GM18870 (cell line): ENCODE data around the gene TYSND1.
"Not testable (repeated sequence)": the region's sequence is repeated elsewhere in the genome, so short reads cannot be mapped to it uniquely, and the experiment has no call there.

ENCODE experiments used
- ATAC-seq: cut with Tn5 transposase; IDR thresholded peaks from one replicate; pipeline ENCODE4 v1.9.1; 2021; ENCODE audit warnings: moderate library complexity; ENCODE audit not compliant: unreplicated experiment

The TYSND1 gene

DNA sequence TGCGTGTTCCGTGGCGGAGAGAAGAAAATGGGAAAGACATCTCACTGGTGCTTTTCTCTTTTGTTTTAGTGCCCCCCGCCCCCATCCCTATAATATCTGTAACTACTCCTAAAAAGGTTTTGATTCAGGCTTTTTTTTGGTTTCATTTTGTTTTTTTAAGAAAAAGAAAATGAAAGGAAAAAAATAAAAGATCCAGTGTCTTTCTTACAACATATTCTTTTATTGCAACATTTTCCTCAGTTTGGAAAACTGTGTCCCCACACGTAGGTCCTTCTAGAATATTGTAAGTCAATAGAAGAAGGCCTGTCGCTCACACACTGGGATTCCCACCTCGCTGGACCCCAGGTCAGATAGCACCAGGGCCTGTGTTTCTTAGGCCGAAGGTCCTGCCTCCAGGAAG is 34.4 kb downstream of the TYSND1 start:
- no peak for ATAC-seq

DNA sequence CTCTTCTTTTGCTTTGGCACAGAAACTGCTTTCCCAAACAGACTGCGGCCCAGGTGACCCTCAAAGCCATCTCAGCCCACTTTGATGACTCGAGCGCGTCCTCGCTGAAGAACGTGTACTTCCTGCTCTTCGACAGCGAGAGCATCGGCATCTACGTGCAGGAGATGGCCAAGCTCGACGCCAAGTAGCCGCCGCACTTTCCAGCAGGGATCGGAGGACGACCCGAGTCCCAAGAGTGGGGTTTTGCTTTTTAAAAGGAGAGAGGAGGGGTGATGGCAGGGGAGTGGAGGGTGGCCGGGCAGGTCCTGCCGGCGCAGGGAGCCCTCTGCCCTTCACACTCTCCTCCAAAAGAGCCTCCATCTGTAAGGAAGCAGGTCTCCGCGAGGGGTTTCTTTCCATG is 35.0 kb downstream of the TYSND1 start:
- ATAC-seq, result no peak

DNA sequence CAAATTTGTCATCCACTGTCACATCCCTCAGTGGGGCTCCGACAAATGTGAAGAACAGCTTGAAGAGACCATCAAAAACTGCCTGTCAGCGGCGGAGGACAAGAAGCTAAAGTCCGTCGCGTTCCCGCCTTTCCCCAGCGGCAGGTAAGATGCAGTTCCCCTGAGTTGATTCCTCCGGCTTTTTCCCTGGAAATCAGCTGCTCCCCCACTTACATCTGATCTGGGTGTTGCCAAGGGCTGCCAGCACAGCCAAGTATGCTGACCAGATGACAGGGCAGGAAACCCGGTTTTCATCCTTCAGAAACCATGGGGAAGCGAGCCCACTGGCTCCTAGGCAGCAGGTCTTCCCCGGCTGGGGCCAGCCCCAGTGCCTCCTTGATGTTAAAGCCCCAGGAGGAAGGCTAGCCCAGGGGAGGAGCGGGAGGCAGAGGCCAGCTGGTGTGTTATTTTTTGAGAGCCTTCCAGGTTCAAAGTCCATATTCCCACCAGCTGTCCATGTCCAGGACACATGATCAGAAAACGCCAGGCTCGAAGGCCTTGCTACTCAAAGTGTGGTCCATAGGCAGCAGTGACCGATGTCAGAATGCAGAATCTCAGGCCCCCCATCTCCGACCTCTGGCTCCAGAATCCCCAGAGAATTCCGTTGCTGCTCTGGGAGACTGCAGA is 37.3 kb downstream of the TYSND1 start:
- ATAC-seq, result no peak

DNA sequence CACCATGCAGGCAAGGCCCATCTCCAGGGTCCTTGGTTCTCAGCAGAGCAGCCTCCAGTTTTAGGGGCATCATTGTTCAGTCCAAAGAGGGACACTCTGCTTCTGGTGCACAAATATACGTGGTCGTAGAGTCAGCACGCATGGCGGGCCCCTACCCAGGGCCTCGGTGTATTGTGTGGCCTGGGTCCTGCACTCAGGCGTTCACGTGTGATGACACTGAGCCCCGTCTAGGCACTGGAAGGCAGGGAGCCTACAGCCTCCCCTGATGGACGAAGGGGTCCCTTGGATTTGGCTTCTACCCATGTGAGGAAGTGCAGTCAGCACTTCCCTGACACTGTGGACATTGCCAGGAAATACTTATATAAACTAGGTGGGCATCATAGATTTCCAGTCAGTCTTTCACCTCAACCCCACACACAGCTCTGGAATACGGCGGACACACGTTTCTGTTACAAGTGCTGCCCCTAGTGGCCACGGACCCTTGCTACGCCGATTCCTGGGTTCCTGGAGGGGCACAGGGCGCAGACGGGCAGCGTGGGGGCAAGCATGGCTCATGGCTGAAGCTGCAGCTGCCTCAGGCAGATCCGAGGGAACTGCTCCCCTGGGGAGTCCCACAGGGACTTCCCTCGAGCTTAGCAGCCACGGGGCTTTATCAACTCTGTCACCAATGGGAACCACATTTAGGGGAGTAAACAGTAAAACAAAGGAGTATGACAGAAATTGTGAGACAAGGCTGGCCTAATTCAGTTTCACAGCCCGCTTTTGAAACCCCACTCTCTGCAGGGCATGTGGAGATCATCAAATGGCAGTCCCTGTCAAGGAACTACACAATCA is 39.3 kb downstream of the TYSND1 start:
- peak; percentile 57 for ATAC-seq

DNA sequence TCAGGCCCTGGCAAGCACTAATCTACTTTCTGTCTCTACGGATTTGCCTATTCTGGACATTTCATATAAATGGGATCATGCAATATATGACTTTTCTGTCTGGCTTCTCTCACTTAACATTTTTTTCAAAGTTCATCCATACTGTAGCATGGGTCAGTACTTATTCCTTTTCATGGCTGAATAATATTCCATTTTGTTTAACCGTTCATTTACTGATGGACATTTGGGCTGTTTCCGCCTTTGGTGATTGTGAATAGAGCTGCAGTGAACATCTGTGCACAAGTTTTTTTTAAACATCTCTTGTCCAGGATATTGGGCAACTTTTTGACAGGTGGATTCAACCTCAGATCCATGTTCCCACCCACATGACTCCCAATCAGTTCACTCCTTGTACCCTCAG is 44.8 kb downstream of the TYSND1 start:
- ATAC-seq, result no peak

DNA sequence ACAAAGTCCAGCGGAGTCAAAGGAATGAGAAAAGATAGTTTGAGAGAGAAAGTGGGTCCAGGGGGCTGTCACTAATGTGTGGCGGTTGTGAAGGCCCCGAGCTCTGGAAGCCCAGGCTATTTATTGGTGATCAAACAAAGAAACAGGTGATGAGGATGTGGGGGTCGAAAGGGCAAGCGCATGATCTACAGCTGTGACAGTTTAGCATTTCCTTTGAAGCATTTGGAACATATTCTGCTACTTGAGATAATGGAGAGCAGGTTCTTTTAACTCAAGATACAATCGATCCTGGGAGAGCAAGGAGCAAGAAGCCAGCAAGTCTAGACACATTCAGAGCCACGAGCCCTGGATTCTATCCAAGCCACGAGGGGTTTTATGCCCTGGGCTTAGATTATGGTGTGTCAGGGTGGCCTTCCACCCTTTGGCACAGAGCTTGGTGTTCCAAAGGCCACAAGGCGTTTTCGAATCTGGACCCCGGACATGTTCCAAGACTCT is 45.4 kb downstream of the TYSND1 start:
- not testable (repeated sequence) for ATAC-seq

DNA sequence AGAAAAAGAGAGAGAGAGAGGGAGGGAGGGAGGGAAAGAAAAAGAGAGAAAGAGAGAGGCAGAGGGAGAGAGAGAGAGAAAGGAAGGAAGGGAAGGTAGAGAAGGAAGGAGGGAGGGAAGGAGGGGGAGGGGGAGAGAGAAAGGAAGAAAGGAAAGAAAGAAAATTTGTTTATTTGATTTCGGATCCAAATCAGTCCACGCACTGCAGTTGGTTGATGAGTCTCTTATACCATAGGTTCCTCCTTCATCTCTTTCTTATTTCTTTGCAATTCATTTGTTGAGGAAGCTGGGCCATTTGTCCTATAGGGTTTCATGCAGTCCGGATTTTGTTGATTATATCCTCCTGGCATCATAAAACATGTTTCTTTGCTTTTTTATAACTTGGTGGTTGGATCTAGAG is 48.2 kb downstream of the TYSND1 start:
- ATAC-seq, result no peak

DNA sequence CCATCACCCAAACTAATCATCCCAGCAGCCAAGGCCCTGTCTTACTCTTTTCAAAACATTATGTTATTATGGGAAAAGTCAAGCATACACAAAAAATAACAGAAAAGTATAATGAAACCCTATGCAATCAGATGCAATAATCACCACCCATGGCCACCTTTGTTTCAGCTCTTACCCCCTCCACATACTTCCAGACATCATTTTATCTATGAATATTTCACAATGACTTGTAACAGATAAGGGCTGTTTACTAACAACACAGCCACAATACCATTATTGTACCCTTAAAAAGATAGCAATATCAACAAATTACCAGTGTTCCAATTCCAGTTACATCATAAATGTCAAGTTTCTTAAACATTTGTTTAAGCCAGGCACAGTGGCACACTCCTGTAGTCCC is 49.0 kb downstream of the TYSND1 start:
- no peak for ATAC-seq

DNA sequence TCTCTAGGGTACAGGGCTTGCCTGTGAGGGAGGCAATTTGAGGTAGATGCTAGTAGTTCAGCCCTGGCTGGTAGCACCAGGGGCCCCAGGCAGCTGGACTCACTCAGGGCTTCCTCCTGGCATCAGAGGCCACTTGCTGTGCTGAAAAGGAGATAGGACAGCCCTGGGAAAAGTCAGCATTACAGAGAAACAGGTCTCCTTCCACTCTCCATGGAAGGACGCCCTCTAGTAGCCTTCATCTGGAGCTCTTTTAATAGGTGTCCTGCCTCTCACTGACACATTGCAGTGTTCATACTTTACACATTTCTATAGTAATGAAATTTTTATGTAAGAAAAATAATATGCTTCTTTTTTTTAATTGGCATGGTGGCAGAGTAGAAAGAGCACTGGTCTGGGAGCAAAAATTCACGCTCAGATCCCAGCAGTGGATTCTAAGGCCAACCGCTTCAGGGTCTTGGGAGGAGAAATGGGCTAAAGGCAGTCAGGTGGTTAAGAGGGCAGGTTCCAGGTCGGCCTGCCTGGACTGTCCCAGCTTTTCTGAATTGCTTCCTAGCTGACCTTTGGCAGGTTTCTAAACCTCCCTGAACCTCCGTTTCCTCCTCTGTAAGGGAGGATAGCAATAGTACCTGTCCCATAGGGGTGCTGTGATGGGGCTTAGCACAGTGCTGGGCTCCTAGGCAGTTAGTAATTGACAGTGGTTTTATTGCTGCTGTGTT is 49.6 kb downstream of the TYSND1 start:
- ATAC-seq, result no peak

DNA sequence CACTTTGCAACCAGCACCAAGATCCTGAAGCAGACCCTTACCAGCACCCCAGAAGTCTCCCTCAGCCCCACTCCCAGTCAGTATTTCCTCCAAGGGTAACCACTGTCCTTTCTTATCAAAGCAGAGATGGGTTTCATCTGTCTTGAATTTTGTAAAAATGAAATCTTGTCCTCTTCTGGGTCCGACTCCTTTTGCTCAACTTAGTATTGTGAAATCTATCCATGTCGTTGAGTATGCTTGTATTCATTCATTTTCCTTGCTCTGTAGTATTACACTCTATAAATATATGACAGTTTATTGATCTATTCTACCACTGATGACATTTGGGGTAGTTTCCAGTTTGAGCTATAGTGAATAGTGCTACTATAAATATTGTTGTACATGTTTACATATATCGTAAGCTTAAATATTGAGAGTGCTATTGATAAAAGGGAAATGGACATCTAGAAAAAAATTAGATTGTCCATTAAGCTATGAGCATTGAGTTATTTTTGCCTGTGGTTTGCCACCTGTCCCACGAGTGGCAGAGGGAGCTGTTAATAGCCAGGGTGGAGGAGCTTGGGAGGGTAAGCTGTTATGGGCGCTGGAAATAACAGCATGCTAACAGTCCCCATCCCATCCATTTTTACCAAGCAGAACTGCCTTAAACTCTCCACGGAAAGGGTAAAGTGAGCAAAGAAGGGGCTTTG is 50.3 kb downstream of the TYSND1 start:
- no peak for ATAC-seq

DNA sequence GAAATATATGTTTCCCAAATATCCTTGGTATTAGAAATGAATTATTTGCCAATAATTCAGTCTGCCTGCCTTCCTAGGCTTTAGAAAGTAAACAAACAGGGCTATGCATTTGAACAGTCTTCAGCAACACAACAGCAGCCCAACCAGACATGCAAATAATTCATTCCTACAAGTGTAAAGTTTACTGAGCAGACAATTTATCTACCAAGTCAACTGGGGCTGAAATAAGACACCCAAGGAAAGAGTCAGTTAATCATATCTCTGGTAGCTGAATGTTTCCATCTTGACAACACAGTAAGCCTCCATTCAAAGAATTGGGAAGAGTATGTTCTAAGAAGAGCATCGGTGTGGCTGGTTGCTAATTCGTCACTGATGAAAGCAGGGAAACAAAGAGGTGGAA is 52.2 kb downstream of the TYSND1 start:
- no peak for ATAC-seq

DNA sequence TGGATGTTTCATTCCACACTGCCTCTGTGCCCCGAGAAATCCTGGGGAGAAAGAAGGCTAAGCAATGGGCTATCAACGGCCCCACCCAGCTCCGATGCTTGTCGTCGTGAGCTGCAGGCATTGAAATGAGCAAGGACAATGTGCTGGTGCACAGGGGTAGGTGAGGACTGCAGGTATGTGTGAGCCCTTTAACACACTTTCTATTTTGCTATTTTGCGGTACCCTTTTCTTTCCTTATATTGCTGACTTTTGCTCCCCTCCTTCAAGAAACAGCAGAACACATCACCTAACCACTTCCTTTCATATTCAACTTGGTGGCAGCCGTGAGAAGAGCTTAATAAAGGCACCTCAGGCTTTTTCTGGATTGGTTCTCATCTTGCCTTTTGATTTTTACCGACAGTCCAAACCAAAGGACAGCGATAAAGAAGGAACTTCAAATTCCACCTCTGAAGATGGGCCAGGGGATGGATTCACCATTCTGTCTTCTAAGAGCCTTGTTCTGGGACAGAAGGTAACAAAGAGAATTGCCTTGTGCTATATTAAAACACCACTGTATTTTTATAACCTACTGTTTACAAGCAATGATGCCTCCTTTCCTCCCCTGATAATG is 53.1 kb downstream of the TYSND1 start:
- ATAC-seq, result no peak

DNA sequence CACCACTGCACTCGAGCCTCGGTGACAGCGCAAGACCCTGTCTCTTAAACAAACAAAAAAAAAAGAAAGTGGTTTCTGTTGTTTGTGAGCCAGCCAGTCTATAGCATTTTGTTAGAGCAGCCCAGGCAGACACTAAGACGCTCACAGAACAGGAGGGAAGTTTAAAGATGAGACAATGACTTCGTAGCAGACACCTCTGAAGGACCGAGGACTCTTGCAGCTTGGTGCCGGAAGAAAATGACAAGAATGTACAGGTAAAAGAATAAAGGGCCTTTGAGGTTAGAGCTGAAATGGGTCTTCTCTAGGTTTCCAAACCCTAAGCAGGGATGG is 54.1 kb downstream of the TYSND1 start:
- ATAC-seq, result no peak

DNA sequence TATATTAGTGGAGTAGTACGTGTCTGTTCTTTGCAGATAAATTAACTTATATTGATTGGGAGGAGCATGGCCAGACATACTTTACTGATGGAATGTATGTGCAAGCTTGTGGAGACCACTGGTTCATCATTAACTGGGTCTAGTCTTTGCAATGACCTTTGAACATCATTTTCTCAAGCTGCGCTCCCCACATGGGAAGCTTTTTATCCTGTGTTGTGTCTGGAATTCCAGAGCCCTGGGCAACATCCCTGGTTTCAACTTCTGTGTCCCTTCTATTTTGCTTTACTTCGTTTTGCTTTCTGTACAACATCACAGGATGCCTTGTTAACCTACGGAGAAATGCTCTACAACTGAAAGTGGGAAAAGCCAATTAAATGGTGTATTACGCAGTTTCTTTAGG is 55.5 kb downstream of the TYSND1 start:
- no peak for ATAC-seq

DNA sequence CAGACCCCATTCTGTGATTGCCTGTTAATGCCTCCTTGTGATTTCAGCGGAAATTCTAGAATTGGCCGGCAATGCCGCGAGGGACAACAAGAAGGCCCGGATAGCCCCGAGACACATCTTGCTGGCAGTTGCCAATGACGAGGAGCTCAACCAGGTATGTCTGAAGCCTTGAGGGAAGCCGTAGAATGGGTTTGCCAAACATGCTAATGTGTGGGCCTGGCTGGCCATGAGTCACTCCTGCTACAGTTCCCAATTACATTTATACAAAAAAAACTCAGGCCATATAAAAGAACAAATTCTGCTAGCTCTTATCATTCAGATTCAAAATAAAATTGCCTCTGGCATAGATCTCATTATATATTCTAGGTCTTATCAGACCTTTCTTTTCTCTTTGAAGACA is 56.5 kb downstream of the TYSND1 start:
- no peak for ATAC-seq

DNA sequence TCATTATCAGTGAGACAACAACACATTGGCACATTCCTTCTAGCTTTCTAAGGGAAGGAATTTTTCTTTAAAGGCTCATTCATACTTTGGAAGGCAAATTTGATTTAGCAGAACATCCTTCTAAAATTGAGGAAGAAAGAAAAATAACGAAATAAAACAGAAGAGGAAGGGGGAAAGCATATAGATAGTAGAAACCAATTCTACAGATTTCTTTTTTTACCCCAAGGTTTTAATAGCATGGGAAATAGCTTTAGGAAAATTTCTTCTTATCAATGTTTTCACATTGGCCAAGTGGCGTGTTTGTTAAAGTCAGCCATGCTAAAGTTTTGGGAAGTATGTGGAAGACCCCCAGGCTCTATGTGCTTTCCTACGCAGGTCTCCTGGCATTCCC is 58.2 kb downstream of the TYSND1 start:
- ATAC-seq, result no peak
